GM13977 (cell line): ENCODE results near the gene GNL1.

Experiments used
- DNase-seq: peaks from one replicate; pipeline ENCODE4 v3.0.0; 2012; ENCODE audit warnings: low spot score
- CTCF ChIP-seq: IDR thresholded peaks from 2 replicates; pipeline ENCODE4 v1.5.1; 2012; ENCODE audit warnings: mild to moderate bottlenecking, control low read depth; ENCODE audit not compliant: insufficient read depth; ENCODE audit errors: extremely low read depth, missing control alignments
- in situ Hi-C: fragments of 300-500 bp; cut with MboI; formaldehyde crosslinking; loops from one replicate; pipeline ENCODE4 v1.12.0; 2022; ENCODE audit warnings: low sequenced_read_pairs, low pct_unique_long_range_greater_than_20kb, mixed read lengths, inconsistent platforms; ENCODE audit not compliant: unreplicated experiment

The GNL1 gene

DNA sequence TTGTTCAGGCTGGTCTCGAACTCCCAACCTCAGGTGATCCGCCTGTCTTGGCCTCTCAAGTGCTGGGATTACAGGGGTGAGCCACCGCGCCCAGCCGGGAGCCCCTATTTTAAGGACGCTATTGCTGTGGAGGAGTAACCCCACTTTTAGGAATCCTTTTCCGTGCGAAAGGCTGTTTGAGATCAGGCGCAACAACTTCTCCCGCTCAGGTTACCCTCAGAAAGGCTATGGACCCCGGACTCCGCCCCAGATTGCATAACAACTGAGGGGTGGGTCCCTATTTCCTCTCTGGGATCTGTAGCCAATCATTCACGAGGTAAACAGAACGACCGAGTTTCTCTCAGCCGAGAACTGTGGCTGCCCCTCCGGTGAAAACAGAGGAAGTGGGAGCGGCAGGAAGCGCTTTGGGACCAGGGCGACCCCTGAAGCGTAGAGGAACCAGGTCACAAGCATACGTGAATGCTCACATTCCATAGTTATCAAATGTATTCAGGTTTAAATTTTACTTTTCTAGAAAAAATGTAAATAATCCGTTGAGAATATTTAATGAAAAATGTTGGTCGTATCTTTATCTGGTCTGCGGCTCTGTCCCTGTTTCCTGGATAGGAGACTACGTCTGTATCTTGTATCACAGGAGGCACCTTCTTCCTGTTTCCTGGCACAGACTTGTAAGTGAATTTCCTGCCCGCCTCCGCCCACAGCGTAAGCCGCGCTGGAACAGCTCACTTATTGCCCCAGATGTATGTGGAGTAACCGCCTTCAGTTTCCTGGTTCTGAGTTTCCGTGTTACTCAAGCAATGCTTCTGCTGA, 40.1 kb downstream of the GNL1 start:
- no peak for TF ChIP-seq CTCF
- in situ Hi-C loops = no loop called here
- DNase-seq = peak; percentile 82

DNA sequence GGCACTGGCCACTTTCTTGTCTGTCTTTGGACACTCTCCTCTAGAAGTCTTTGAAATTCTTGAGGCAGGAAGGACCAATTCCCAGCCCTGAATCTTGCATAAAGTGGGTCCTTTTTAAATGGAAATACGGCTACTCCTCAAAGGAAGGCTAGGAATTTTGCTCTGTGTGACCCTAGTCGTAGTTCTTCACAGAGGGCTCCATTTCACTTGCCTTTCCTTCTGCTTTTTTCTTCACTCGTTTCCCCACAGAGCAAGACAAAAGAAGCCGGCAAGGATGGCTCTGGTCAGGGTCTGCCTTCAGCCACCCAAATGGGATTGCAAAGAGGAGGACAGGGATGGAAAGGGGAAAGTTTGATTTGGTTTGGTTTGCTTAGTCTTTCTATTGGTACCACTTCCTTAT, 41.2 kb downstream of the GNL1 start:
- DNase-seq = no peak
- in situ Hi-C loops = no loop called here
- TF ChIP-seq CTCF = no peak

DNA sequence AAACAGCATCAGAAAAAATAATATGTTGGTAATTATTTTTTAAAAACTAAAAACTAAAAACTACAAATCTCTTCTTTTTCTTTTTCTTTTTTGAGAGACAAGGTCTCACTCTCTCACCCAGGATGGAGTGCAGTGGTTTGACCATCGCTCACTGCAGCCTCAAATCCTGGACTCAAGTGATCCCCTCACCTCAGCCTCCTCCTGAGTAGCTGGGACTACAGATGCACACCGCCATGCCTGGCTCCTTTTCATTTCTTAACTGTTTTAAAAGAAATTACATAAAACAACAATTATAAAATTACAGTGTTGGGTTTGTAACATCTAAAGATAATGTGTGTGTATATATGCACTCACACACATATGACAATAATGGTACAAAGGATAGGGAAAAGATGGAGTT, 42.8 kb downstream of the GNL1 start:
- in situ Hi-C loops = no loop called here
- no peak for TF ChIP-seq CTCF
- DNase-seq = no peak

- no peak for TF ChIP-seq CTCF
- in situ Hi-C loops = no loop called here
Observed at GRCh38 chr6:30511169-30511546, 45.1 kb downstream of the GNL1 start.

GRCh38 chr6:30510419-30511168, 45.7 kb downstream of the GNL1 start:
- no peak for TF ChIP-seq CTCF
- in situ Hi-C loops = no loop called here
- no peak for DNase-seq

More at GRCh38 chr6:30511169-30511546, 45.1 kb downstream of the GNL1 start:
- DNase-seq = no peak

GRCh38 chr6:30508890-30509736, 47.2 kb downstream of the GNL1 start:
- DNase-seq = no peak

More at GRCh38 chr6:30508890-30509736, 47.2 kb downstream of the GNL1 start:
- in situ Hi-C loops = no loop called here
- TF ChIP-seq CTCF = no peak
